HG03354 (cell line): ENCODE measurements around the gene NLN.
"Not testable (repeated sequence)": the region's sequence is repeated elsewhere in the genome, so short reads cannot be mapped to it uniquely, and the experiment has no call there.

ENCODE experiments used
- ATAC-seq: cut with Tn5 transposase; IDR thresholded peaks from one replicate; pipeline ENCODE4 v1.9.1; 2021; ENCODE audit warnings: mild to moderate bottlenecking; ENCODE audit not compliant: unreplicated experiment, poor library complexity, severe bottlenecking

Gene NLN

GRCh38 chr5:65721720-65722574, at the start of gene NLN, which contains the start of gene SGTB:
TSS of gene NLN (plus strand) at chr5:65722205. CDS start at chr5:65722374, 169 bp downstream.
TSS of gene SGTB (minus strand) at chr5:65722109. CDS start at chr5:65720807, 1,302 bp downstream.
- peak; percentile 90 for ATAC-seq

- ATAC-seq = no peak
These were observed 49.2 kb upstream of the NLN start for GRCh38 chr5:65672796-65673195.

GRCh38 chr5:65674749-65675148, 47.3 kb upstream of the NLN start:
- no peak for ATAC-seq

GRCh38 chr5:65676056-65676455, 45.9 kb upstream of the NLN start:
- not testable (repeated sequence) for ATAC-seq

- ATAC-seq = no peak
These were observed 39.9 kb upstream of the NLN start for GRCh38 chr5:65682148-65682547.

GRCh38 chr5:65693121-65693520, 28.9 kb upstream of the NLN start:
- no peak for ATAC-seq

- no peak for ATAC-seq
These were observed 26.7 kb upstream of the NLN start for GRCh38 chr5:65695162-65695755.

GRCh38 chr5:65695896-65696295, 26.1 kb upstream of the NLN start:
- no peak for ATAC-seq

- ATAC-seq = no peak
These were observed 25.1 kb upstream of the NLN start for GRCh38 chr5:65696892-65697291.

- no peak for ATAC-seq
These were observed 22.7 kb upstream of the NLN start for GRCh38 chr5:65699338-65699737.

- no peak for ATAC-seq
These were observed 20.0 kb upstream of the NLN start for GRCh38 chr5:65702036-65702435.

GRCh38 chr5:65704621-65705239, 17.3 kb upstream of the NLN start:
- no peak for ATAC-seq

GRCh38 chr5:65707663-65708062, 14.3 kb upstream of the NLN start:
- ATAC-seq = no peak

GRCh38 chr5:65708145-65708544, 13.9 kb upstream of the NLN start:
- no peak for ATAC-seq

- ATAC-seq = no peak
These were observed 3.3 kb upstream of the NLN start for GRCh38 chr5:65718576-65719310.

- ATAC-seq = peak; percentile 15
These were observed 820 bp upstream of the NLN start for GRCh38 chr5:65721050-65721719.

GRCh38 chr5:65722575-65723403, 784 bp downstream of the NLN start:
- ATAC-seq = peak; percentile 17

- ATAC-seq = no peak
These were observed 5.6 kb downstream of the NLN start for GRCh38 chr5:65727491-65728156.
